ENCODE results near the gene FAM168B.

FAM168B gene

DNA sequence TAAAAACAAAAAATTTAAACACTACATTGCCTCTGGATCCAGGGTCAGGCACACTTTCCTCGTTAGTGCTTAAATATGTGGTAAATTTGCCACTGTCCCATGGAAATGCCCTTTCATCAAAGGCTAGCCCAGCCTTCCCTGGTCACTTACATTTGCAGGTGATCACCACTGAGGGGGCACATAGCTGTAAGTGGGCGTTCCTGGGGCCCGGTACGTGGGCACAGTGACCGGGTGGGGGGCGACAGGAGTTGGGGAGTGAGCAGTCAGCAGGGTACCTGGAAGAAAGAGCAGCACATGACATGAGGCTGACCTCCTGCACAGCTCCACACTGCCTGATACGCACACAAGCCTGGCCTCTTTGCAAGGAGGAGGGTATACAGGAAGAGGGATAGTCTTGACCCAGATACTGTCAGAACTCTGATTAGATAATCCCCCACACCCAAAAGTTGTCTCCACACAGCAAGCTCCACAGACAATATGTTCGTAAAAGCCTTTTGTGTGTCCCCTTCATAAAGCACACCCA lies 40.5 kb downstream of the FAM168B start:
- no peaks in the 10 kb centered on the region for H3K9me3 ChIP-seq (ENCODE audit: insufficient read depth, low read depth, low read length)
- no peak overlapping the region for H3K9ac ChIP-seq (ENCODE audit: low read depth, low read length)
- peaks cover 98% of the 10 kb centered on the region for H3K36me3 ChIP-seq (ENCODE audit: insufficient read depth, low read length)
- no peak overlapping the region for H3K4me3 ChIP-seq (ENCODE audit: low read length)
- no peaks in the 10 kb centered on the region for H3K4me1 ChIP-seq (ENCODE audit: insufficient read depth, low read length)
- H3K27ac ChIP-seq (ENCODE audit: low read depth, low read length): no peak overlapping the region
- H3K27me3 ChIP-seq (ENCODE audit: insufficient read depth, low read length): no peaks in the 10 kb centered on the region
- WGBS: 97% methylated on average over 8 of the region's 8 CpGs

DNA sequence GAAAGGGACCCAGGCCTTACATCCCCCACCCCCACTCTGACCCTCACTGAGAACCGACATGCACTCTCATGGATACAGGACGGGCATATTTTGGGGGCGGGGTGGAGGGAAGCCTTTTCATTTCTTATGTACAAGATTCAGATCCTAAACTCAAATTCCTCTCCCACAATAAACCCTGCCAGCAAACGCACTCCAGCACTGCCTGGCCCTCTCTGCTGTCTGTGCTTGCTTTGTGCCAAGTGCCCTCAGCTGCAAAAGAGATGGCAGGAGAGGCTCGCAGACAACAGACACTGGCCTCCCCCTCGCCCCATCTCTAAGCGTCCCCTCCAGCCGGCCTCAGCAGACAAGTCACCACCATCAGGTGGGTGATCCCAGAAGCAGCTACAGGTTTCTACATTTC lies 42.4 kb downstream of the FAM168B start:
- Histone ChIP-seq H3K27me3 (ENCODE audit: insufficient read depth, low read length) (no peaks in the 10 kb centered on the region), H3K9ac (ENCODE audit: low read depth, low read length) (no peak overlapping the region), H3K27ac (ENCODE audit: low read depth, low read length) (no peak overlapping the region), H3K36me3 (ENCODE audit: insufficient read depth, low read length) (peaks cover 95% of the 10 kb centered on the region), H3K4me3 (ENCODE audit: low read length) (no peak overlapping the region), H3K4me1 (ENCODE audit: insufficient read depth, low read length) (no peaks in the 10 kb centered on the region), H3K9me3 (ENCODE audit: insufficient read depth, low read depth, low read length) (no peaks in the 10 kb centered on the region)
- 95% methylated on average over 8 of the region's 8 CpGs for WGBS

DNA sequence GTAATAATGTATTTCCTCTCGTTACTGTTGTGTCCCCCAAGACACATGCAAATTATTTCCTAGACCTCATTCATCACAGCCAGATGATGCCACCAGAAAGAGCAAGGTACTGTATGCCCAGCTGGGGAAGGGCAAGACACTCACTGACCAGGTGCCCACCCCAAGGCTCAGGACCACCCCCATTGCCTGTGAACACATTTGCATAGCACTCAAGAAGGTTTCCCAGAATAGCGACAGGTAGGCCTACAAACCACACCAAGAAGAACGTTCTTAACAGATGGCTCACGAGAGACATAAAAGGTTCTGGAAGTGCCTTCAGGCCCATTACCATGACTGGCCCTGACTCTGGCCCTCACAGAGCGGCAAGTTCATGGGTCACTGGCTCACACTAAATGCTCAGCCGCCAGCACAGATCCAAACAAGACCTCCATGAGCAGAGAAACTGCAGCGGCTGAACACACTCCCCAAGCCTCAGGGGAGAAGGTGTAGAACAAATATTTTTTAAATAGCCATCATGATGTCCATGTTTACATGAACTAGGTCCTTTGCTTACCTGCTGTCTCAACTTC lies 44.0 kb downstream of the FAM168B start:
- Histone ChIP-seq H3K36me3 (ENCODE audit: insufficient read depth, low read length) (peaks cover 78% of the 10 kb centered on the region), H3K27me3 (ENCODE audit: insufficient read depth, low read length) (no peaks in the 10 kb centered on the region)
- 97% methylated on average over 7 of the region's 7 CpGs for WGBS

DNA sequence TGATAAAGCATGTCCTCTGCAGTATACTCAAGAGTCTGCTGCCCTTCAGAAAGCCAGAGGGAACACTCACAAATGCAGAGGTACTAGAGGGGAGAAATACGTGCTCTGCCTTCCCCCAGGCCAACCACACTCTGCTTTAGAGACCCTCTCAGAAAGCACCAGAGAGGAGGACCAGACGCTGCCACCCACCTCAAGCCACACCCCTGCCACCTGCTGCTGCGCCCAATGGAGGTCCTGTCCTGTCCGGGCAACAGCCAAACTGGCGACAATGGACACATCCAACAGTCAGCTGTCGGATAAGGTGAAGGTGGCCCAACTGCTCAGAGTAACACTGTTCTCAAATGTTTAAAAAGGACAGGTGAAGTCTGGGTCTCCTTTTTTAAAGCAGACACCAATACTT lies 44.6 kb downstream of the FAM168B start:
- Histone ChIP-seq H3K4me1 (ENCODE audit: insufficient read depth, low read length) (no peaks in the 10 kb centered on the region), H3K27ac (ENCODE audit: low read depth, low read length) (no peak overlapping the region), H3K9ac (ENCODE audit: low read depth, low read length) (no peak overlapping the region), H3K9me3 (ENCODE audit: insufficient read depth, low read depth, low read length) (no peaks in the 10 kb centered on the region), H3K4me3 (ENCODE audit: low read length) (no peak overlapping the region), H3K27me3 (ENCODE audit: insufficient read depth, low read length) (no peaks in the 10 kb centered on the region), H3K36me3 (ENCODE audit: insufficient read depth, low read length) (peaks cover 73% of the 10 kb centered on the region)
- 92% methylated on average over 5 of the region's 6 CpGs for WGBS

More for the DNA sequence above, 44.0 kb downstream of the FAM168B start:
- Histone ChIP-seq H3K9me3 (ENCODE audit: insufficient read depth, low read depth, low read length) (no peaks in the 10 kb centered on the region), H3K4me1 (ENCODE audit: insufficient read depth, low read length) (no peaks in the 10 kb centered on the region), H3K4me3 (ENCODE audit: low read length) (no peak overlapping the region), H3K27ac (ENCODE audit: low read depth, low read length) (no peak overlapping the region), H3K9ac (ENCODE audit: low read depth, low read length) (no peak overlapping the region)

DNA sequence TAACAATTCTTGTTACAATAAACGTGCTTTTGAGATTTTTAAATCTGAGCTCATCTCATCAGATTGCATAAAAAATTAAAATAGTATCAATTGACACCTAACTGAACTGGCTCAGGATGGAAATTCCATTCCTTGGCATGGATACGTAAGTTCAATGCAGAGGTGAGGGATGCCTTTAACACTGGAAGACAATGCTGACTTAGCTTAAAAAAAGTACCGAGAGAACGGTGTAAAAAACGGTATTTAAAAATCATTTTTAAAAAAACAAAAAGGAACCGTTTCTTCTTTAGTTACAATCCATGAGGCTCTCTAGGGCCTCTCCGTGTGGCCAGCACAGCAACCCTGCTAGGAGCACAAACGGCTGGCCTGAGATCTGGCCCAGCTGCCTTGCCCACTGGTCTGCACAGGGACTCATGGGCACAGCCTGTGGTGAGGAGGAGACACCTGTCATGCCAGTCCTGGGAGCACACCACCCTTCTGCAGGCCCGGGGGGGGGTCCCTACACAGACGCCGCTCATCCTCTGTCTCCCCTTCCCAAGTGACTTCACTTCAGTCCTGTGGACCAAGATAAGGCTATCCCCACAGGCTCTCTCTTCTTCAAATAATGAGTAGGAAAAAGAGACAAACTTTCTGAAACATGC lies 45.2 kb downstream of the FAM168B start:
- Histone ChIP-seq H3K36me3 (ENCODE audit: insufficient read depth, low read length) (peaks cover 67% of the 10 kb centered on the region), H3K27ac (ENCODE audit: low read depth, low read length) (no peak overlapping the region), H3K4me3 (ENCODE audit: low read length) (no peak overlapping the region), H3K27me3 (ENCODE audit: insufficient read depth, low read length) (no peaks in the 10 kb centered on the region), H3K9ac (ENCODE audit: low read depth, low read length) (no peak overlapping the region), H3K4me1 (ENCODE audit: insufficient read depth, low read length) (no peaks in the 10 kb centered on the region), H3K9me3 (ENCODE audit: insufficient read depth, low read depth, low read length) (no peaks in the 10 kb centered on the region)
- 94% methylated on average over 11 of the region's 11 CpGs for WGBS

DNA sequence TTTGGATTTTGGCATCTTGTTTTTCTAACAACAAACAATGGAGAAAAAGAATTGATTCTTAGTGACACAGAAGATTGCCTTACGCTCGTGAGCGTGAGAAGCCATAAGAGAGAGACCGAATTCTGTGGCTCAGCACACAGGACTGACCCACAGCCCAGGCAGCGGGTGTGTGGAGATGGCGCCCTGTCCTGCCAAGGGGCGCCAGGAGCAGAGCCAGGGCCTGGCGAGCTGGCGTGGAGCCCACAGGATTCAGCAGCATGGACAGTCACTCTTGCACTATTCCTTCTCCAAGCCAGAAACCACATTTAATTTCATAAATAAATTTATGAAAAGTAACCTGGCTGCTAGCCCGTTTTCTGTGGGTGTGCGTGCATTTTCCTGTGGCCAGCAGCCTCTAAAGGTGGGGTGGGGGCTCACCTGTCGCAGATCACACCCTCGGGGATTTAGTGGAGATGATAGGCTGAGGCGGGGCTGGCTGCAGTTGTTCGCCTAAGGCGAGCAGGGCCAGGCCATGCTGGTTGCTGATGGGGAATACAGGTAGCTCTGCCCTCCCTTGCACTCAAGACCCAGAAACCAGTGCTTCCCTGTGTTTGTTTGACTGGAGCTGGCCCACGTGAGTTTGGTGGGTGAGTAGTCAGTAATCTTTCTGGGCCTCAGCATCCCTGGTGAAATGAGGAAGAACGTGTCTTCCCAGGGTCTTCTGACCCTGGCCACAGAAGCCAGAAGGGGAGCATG lies 46.2 kb downstream of the FAM168B start:
- Histone ChIP-seq H3K4me1 (ENCODE audit: insufficient read depth, low read length) (no peaks in the 10 kb centered on the region), H3K9me3 (ENCODE audit: insufficient read depth, low read depth, low read length) (no peaks in the 10 kb centered on the region), H3K9ac (ENCODE audit: low read depth, low read length) (no peak overlapping the region), H3K36me3 (ENCODE audit: insufficient read depth, low read length) (peaks cover 60% of the 10 kb centered on the region), H3K4me3 (ENCODE audit: low read length) (no peak overlapping the region), H3K27me3 (ENCODE audit: insufficient read depth, low read length) (no peaks in the 10 kb centered on the region), H3K27ac (ENCODE audit: low read depth, low read length) (no peak overlapping the region)
- 95% methylated on average over 18 of the region's 18 CpGs for WGBS

DNA sequence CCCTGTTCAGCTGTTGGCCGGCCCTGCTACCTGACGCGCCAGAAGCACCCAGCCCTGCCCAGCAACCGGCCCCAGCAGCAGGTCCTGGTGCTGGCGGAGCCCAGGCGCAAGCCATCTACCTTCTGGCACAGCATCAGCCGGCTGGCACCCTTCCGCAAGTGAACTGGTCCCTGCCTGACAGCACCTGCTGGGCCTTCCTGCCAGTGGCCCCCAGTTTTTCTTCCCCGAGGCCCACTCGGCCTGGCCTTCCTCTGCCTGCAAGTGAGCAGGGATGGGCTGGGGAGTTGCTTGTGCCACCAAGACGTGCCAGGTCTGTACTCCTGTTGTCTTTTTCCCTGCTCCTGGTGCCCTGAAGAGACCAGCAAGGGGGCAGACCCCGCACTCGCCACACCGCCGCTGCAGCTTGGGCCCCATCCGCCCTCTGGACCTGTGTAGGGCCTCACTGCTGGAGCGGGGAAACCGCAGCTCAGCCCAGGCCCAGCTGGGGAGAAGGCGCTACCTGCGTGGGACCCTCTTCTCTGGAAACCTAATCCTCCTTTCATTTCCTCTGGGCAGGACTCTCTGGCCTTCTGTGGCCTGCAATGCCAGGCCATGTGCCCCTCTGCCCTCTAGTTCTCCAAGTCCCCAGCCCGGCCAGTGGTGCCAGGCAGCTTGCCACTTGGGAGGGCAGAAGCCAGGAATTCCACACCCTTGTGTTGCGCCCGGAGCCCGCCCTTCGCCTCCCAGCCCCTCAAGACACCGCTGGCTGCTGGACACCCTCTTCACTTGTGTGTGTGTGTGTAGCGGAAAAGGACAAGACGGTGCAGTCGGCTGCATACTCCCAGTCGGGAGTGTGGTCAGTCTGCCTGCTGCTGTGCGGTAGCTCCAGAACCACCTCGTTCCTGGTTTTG lies 47.0 kb downstream of the FAM168B start:
- H3K9ac ChIP-seq (ENCODE audit: low read depth, low read length): no peak overlapping the region
- H3K27ac ChIP-seq (ENCODE audit: low read depth, low read length): no peak overlapping the region
- H3K4me1 ChIP-seq (ENCODE audit: insufficient read depth, low read length): no peaks in the 10 kb centered on the region
- H3K27me3 ChIP-seq (ENCODE audit: insufficient read depth, low read length): no peaks in the 10 kb centered on the region
- H3K4me3 ChIP-seq (ENCODE audit: low read length): no peak overlapping the region
- 94% methylated on average over 32 of the region's 32 CpGs for WGBS
- no peaks in the 10 kb centered on the region for H3K9me3 ChIP-seq (ENCODE audit: insufficient read depth, low read depth, low read length)
- H3K36me3 ChIP-seq (ENCODE audit: insufficient read depth, low read length): peaks cover 57% of the 10 kb centered on the region

DNA sequence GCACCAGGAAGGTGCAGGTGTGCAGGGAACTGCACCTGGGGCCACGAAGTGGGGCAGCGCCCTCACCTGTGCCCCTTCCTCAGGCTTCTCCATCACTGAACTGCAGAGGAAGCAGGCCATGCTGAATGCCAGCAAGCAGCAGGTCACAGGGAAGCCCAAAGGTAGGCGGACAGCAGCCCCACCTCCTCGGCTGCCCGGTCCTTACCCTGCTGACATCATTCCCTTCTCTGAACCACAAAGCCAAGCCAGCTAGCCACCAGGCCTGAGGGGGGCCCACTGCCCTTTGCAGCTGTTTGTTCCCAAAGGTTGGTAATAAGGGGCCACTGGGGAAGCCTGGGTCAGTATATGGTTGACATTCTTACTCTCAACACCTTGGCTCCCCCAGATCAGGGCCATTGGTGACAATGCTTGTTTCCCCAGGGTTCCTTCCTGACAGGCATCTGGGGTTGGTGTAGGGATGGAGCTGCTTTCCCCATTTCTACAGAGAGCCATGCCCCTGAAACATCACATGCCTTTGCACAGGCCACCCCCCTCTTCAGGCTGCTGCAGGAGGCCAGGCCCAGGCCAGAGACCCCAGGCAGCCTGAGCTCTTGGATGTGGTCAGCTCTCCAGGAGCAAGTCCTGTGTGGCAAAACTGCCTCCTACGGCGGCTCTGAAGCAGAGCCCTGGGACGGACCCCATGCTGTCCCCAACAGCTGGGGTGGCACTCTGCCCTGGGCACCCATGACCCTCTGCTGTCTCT lies 47.8 kb downstream of the FAM168B start:
- no peak overlapping the region for H3K4me3 ChIP-seq (ENCODE audit: low read length)
- no peak overlapping the region for H3K27ac ChIP-seq (ENCODE audit: low read depth, low read length)
- no peaks in the 10 kb centered on the region for H3K27me3 ChIP-seq (ENCODE audit: insufficient read depth, low read length)
- 93% methylated on average over 8 of the region's 8 CpGs for WGBS
- no peaks in the 10 kb centered on the region for H3K9me3 ChIP-seq (ENCODE audit: insufficient read depth, low read depth, low read length)
- H3K4me1 ChIP-seq (ENCODE audit: insufficient read depth, low read length): no peaks in the 10 kb centered on the region
- H3K36me3 ChIP-seq (ENCODE audit: insufficient read depth, low read length): peaks cover 52% of the 10 kb centered on the region
- no peak overlapping the region for H3K9ac ChIP-seq (ENCODE audit: low read depth, low read length)

DNA sequence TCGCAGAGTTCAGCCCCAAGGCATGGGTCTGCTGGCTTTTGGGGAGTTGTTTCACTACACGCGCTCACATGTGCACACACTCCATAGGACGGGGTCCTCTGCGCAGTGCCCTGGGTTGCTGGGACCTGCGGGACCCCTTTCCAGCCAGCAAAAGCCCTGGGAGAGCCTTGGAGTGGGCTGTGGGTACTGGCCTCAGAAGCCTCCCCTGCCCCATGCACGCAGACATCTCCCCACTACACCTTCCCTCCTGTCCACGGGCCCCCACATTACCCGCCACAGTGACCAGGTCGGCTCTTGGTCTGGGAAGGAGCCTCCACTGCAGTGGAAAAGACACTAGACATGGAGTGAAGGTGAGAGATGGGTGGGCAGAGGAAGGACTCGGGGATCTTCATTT lies 48.5 kb downstream of the FAM168B start:
- Histone ChIP-seq H3K27ac (ENCODE audit: low read depth, low read length) (no peak overlapping the region), H3K4me1 (ENCODE audit: insufficient read depth, low read length) (no peaks in the 10 kb centered on the region), H3K36me3 (ENCODE audit: insufficient read depth, low read length) (peaks cover 45% of the 10 kb centered on the region), H3K9me3 (ENCODE audit: insufficient read depth, low read depth, low read length) (no peaks in the 10 kb centered on the region), H3K9ac (ENCODE audit: low read depth, low read length) (no peak overlapping the region), H3K4me3 (ENCODE audit: low read length) (no peak overlapping the region), H3K27me3 (ENCODE audit: insufficient read depth, low read length) (no peaks in the 10 kb centered on the region)
- WGBS: 91% methylated on average over 10 of the region's 11 CpGs

DNA sequence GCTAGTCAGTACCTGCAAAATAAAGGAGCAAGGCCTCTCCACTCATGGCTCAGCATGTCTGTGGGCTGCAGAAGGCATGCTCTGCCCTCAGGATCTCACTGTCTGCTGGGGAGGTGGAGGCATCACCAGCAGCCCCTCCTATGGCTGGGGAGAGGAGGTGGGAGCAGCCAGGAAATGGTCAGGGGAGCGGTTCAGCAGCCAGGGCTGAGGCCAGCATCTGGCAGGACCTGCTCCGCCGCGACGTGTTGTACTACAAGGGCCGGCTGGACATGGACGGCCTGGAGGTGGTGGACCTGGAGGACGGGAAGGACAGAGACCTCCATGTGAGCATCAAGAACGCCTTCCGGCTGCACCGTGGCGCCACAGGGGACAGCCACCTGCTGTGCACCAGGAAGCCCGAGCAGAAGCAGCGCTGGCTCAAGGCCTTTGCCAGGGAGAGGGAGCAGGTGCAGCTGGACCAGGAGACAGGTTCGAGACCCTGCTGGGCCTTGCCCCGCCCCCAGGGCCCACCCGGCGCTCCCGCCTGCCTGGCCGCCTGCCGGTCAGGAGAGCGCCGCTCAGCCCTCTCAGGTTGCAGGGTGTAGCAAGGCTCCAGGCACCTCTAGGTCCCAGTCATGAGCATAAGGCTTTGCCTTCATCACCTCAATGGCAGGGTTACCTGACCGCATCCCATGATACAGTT lies 49.0 kb downstream of the FAM168B start:
- no peaks in the 10 kb centered on the region for H3K9me3 ChIP-seq (ENCODE audit: insufficient read depth, low read depth, low read length)
- no peak overlapping the region for H3K4me3 ChIP-seq (ENCODE audit: low read length)
- H3K4me1 ChIP-seq (ENCODE audit: insufficient read depth, low read length): no peaks in the 10 kb centered on the region
- no peak overlapping the region for H3K9ac ChIP-seq (ENCODE audit: low read depth, low read length)
- H3K27me3 ChIP-seq (ENCODE audit: insufficient read depth, low read length): no peaks in the 10 kb centered on the region
- peaks cover 39% of the 10 kb centered on the region for H3K36me3 ChIP-seq (ENCODE audit: insufficient read depth, low read length)
- WGBS: 90% methylated on average over 24 of the region's 24 CpGs
- H3K27ac ChIP-seq (ENCODE audit: low read depth, low read length): no peak overlapping the region

All from HUES64 (cell line).